PC-9 (cell line): ENCODE results near the gene AKR7A2. TPM values are rescaled to one million over a fixed set of nuclear protein-coding genes. Genes with fewer than 3 reads are reported as not detected.

Source experiments
- BruUV-seq: library from RNA; stranded (reverse); fragments of 400-500 nt; replicated peaks from 2 replicates; lab custom pipeline; 2021; lab: Mats Ljungman, UMichigan
- CTCF ChIA-PET: fragments of 300-600 bp; sonication (Branson Sonifier 250); formaldehyde crosslinking; loops from one replicate; lab custom pipeline; 2022; ENCODE audit warnings: antibody characterized with exemption; lab: Charles Lee
- POLR2A ChIA-PET: fragments of 300-600 bp; sonication (Branson Sonifier 250); formaldehyde crosslinking; loops from one replicate; lab custom pipeline; 2022; ENCODE audit warnings: antibody characterized with exemption; ENCODE audit not compliant: unreplicated experiment; lab: Charles Lee
- DNase-seq, 2 experiments: peaks; one replicate each; pipeline versions ENCODE4 v3.0.0 to v3.0.0-alpha.2; 2015 to 2022; ENCODE audit warnings: mixed read lengths in 1 of 2
- H2AFZ ChIP-seq: fragments of 200-600 bp; sonication (generic); 2 replicates; pipeline ENCODE4 v1.8.1; 2017; ENCODE audit warnings: antibody characterized with exemption
- H3F3A ChIP-seq: fragments of 200-600 bp; sonication (generic); 2 replicates; pipeline ENCODE4 v1.8.1; 2017; ENCODE audit warnings: antibody characterized with exemption, mild to moderate bottlenecking, low read depth; ENCODE audit not compliant: insufficient read depth
- H3K27ac ChIP-seq: fragments of 200-600 bp; sonication (generic); 2 replicates; pipeline ENCODE4 v1.6.1; 2016; ENCODE audit warnings: mixed run types
- H3K27me3 ChIP-seq: fragments of 200-600 bp; sonication (generic); 2 replicates; pipeline ENCODE4 v1.6.1; 2016; ENCODE audit warnings: low read depth, mixed run types; ENCODE audit not compliant: insufficient read depth
- H3K36me3 ChIP-seq: fragments of 200-600 bp; sonication (generic); 2 replicates; pipeline ENCODE4 v1.6.1; 2016; ENCODE audit warnings: low read depth, mixed run types
- H3K4me1 ChIP-seq: fragments of 200-600 bp; sonication (generic); replicated peaks from 2 replicates; pipeline ENCODE4 v1.6.1; 2016; ENCODE audit warnings: mixed run types; ENCODE audit not compliant: insufficient read depth
- H3K4me2 ChIP-seq: fragments of 200-600 bp; sonication (generic); 2 replicates; pipeline ENCODE4 v1.6.1; 2017; ENCODE audit warnings: mixed run types
- H3K4me3 ChIP-seq: fragments of 200-600 bp; sonication (generic); 2 replicates; pipeline ENCODE4 v1.6.1; 2016; ENCODE audit warnings: mixed run types
- H3K79me2 ChIP-seq: fragments of 200-600 bp; sonication (generic); 2 replicates; pipeline ENCODE4 v1.6.1; 2017; ENCODE audit warnings: low read depth, mixed run types
- H3K9me2 ChIP-seq: fragments of 200-600 bp; sonication (generic); 2 replicates; pipeline ENCODE4 v1.8.1; 2017; ENCODE audit warnings: mild to moderate bottlenecking; ENCODE audit not compliant: insufficient read depth
- H3K9me3 ChIP-seq: fragments of 200-600 bp; sonication (generic); 2 replicates; pipeline ENCODE4 v1.8.1; 2016; ENCODE audit warnings: low read depth; ENCODE audit not compliant: insufficient read depth
- H4K20me1 ChIP-seq: fragments of 200-600 bp; sonication (generic); 2 replicates; pipeline ENCODE4 v1.8.1; 2017; ENCODE audit not compliant: insufficient read depth
- EZH2 ChIP-seq: fragments of 200-600 bp; sonication (generic); IDR thresholded peaks from 2 replicates; pipeline ENCODE4 v1.8.0; 2017; ENCODE audit warnings: antibody characterized with exemption, low read depth
- intact Hi-C: fragments of 100-400 bp; cut with micrococcal nuclease; formaldehyde crosslinking; loops from one replicate; pipeline ENCODE4 v1.10.0; 2022; ENCODE audit not compliant: unreplicated experiment
- total RNA-seq: library from RNA; stranded (reverse); gene quantifications from 2 replicates; pipeline ENCODE4 v1.2.3, GENCODE V29; 2021
- TF ChIP-seq, protein P1 (sequence below): fragments of 200-600 bp; sonication (generic); conservative IDR thresholded peaks from 2 replicates; pipeline ENCODE4 v1.6.1; 2017; ENCODE audit warnings: mixed run types, antibody characterized with exemption, mild to moderate bottlenecking, moderate library complexity

Gene AKR7A2
- total RNA-seq, 1 experiment from 2014 or later = 79.6 TPM

DNA sequence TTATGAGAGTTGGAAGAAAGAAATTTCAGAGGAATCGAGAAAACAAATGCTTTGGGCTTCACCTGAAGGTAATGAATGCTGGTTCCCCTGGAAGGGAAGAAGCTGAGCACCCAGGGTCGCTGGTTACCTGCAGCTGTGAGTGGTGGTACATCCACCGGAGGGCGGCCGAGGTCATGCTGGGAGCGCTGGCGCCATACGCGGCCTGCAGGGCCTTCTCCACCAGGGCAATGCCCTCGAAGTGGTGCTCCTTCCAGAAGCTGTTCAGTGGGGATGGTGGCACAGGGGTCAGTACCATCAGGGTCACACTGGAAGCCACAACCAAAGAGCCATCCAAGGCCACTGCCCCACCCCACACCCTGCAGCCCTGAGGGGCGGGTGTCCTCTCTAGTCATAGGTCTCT lies 43.5 kb downstream of the AKR7A2 start:
- H3K4me2 ChIP-seq = no peak overlapping the region
- ChIA-PET CTCF (no interaction called here), POLR2A (no interaction called here)
- no peaks in the 10 kb centered on the region for H3K4me1 ChIP-seq
- TF ChIP-seq EZH2 = no peak
- TF ChIP-seq, protein P1, sequence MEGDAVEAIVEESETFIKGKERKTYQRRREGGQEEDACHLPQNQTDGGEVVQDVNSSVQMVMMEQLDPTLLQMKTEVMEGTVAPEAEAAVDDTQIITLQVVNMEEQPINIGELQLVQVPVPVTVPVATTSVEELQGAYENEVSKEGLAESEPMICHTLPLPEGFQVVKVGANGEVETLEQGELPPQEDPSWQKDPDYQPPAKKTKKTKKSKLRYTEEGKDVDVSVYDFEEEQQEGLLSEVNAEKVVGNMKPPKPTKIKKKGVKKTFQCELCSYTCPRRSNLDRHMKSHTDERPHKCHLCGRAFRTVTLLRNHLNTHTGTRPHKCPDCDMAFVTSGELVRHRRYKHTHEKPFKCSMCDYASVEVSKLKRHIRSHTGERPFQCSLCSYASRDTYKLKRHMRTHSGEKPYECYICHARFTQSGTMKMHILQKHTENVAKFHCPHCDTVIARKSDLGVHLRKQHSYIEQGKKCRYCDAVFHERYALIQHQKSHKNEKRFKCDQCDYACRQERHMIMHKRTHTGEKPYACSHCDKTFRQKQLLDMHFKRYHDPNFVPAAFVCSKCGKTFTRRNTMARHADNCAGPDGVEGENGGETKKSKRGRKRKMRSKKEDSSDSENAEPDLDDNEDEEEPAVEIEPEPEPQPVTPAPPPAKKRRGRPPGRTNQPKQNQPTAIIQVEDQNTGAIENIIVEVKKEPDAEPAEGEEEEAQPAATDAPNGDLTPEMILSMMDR = no peak
- no peak for DNase-seq
- H4K20me1 ChIP-seq = no peaks in the 10 kb centered on the region
- no peaks in the 10 kb centered on the region for H3K27me3 ChIP-seq
- H3K9me2 ChIP-seq = no peaks in the 10 kb centered on the region
- H3F3A ChIP-seq = no peaks in the 10 kb centered on the region
- no peaks in the 10 kb centered on the region for H3K36me3 ChIP-seq
- BruUV-seq = no TSS peak
- no peak overlapping the region for H3K4me3 ChIP-seq
- no peak overlapping the region for H2AFZ ChIP-seq
- intact Hi-C loops = no loop called here
- H3K27ac ChIP-seq = no peak overlapping the region
- H3K9me3 ChIP-seq = no peaks in the 10 kb centered on the region
- H3K79me2 ChIP-seq = no peaks in the 10 kb centered on the region

DNA sequence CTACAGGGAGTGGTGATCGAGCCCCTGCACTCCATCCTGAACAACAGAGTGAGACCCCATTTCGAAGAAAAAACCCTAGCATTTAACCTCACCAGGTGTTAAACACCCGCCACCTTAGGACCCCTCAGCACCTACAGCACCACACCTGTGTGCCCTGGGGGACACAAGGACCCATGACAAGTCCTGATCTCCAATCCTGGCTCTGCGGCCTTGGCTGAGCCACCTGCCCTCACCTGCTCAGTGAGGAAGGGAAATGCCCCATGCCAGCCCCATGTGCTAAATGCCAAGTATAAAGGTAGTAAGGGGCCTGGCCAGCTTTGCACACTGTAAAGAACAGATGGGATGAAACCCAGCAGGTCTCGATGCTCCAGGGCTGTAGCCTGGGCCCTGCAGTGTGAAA lies 49.2 kb downstream of the AKR7A2 start:
- no TSS peak for BruUV-seq
- H4K20me1 ChIP-seq = no peaks in the 10 kb centered on the region; the same call in 1 of the 2 replicates

DNA sequence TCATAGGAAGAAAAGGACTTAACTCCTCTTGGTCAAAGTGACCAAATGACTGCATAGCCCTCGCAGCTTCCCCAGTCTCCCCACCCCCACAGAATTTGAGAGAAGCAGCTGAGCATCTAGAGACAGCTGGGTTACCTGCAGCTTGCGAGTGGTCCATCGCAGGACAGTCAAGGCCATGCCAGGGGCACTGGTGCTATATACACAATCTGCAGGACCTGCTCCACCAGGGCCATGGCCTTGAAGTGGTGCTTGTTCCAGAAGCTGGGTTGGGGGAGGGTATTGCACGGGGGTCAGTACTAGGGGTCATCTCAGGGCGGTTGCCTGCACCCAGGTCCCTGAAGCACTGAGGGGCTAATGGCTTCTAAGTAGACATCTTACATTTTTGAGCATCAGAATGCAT lies 49.9 kb downstream of the AKR7A2 start:
- Histone ChIP-seq H3K27ac (no peak overlapping the region), H2AFZ (no peak overlapping the region), H3K4me1 (no peaks in the 10 kb centered on the region), H3K4me3 (no peak overlapping the region), H3K27me3 (no peaks in the 10 kb centered on the region), H3K36me3 (no peaks in the 10 kb centered on the region), H4K20me1 (no peaks in the 10 kb centered on the region; the same call in 1 of the 2 replicates), H3F3A (no peaks in the 10 kb centered on the region), H3K9me3 (no peaks in the 10 kb centered on the region), H3K79me2 (no peaks in the 10 kb centered on the region), H3K4me2 (no peak overlapping the region), H3K9me2 (no peaks in the 10 kb centered on the region)
- CTCF ChIA-PET = no interaction called here
- POLR2A ChIA-PET = no interaction called here
- no TSS peak for BruUV-seq
- intact Hi-C loops = no loop called here
- TF ChIP-seq EZH2 = no peak
- TF ChIP-seq, protein P1 = no peak
- no peak for DNase-seq

More for the DNA sequence above, 49.2 kb downstream of the AKR7A2 start:
- intact Hi-C loops = no loop called here
- H3K27ac ChIP-seq = no peak overlapping the region
- H3K9me2 ChIP-seq = no peaks in the 10 kb centered on the region
- no peaks in the 10 kb centered on the region for H3K36me3 ChIP-seq
- no peak overlapping the region for H2AFZ ChIP-seq
- no peak overlapping the region for H3K4me2 ChIP-seq
- ChIA-PET CTCF (no interaction called here), POLR2A (interaction anchor here (0.7 kb wide), 1 partner anchor 10 kb away, joined by 9 read pairs; no protein-coding TSS in a partner anchor)
- H3F3A ChIP-seq = no peaks in the 10 kb centered on the region
- H3K4me3 ChIP-seq = no peak overlapping the region
- H3K27me3 ChIP-seq = no peaks in the 10 kb centered on the region
- H3K4me1 ChIP-seq = no peaks in the 10 kb centered on the region
- TF ChIP-seq, protein P1 = no peak
- TF ChIP-seq EZH2 = no peak
- DNase-seq = no peak
- H3K9me3 ChIP-seq = no peaks in the 10 kb centered on the region
- no peaks in the 10 kb centered on the region for H3K79me2 ChIP-seq
